Smooth muscle cell (in vitro differentiated cells): ENCODE measurements around the gene LRIG3. TPM values are rescaled to one million over a fixed set of nuclear protein-coding genes. Genes with fewer than 3 reads are reported as not detected.

Experiments used
- DNase-seq: peaks from one replicate; lab custom pipeline; 2025; ENCODE audit not compliant: unreplicated experiment; lab: John Stamatoyannopoulos, UW
- H2AFZ ChIP-seq: fragments of 200-600 bp; sonication (generic); 2 replicates; pipeline ENCODE4 v1.6.0; 2016; ENCODE audit warnings: antibody characterized with exemption, low read depth, mild to moderate bottlenecking
- H3F3A ChIP-seq: fragments of 200-600 bp; sonication (generic); 2 replicates; pipeline ENCODE4 v1.6.0; 2017; ENCODE audit warnings: antibody characterized with exemption, low read depth
- H3K27ac ChIP-seq: fragments of 200-600 bp; sonication (generic); 2 replicates; pipeline ENCODE4 v1.5.1; 2016; ENCODE audit warnings: low read depth, mild to moderate bottlenecking
- H3K27me3 ChIP-seq: fragments of 200-600 bp; sonication (generic); 2 replicates; pipeline ENCODE4 v1.6.1; 2016; ENCODE audit warnings: low read depth, mild to moderate bottlenecking
- H3K36me3 ChIP-seq: fragments of 200-600 bp; sonication (generic); 2 replicates; pipeline ENCODE4 v1.5.1; 2016; ENCODE audit warnings: low read depth
- H3K4me1 ChIP-seq: fragments of 200-600 bp; sonication (generic); 2 replicates; pipeline ENCODE4 v1.5.1; 2016; ENCODE audit warnings: low read depth
- H3K4me2 ChIP-seq: fragments of 200-600 bp; sonication (generic); 2 replicates; pipeline ENCODE4 v1.6.0; 2016; ENCODE audit warnings: mild to moderate bottlenecking
- H3K4me3 ChIP-seq: fragments of 200-600 bp; sonication (generic); 2 replicates; pipeline ENCODE4 v1.5.1; 2016; ENCODE audit warnings: mild to moderate bottlenecking
- H3K79me2 ChIP-seq: fragments of 200-600 bp; sonication (generic); 2 replicates; pipeline ENCODE4 v1.6.0; 2016; ENCODE audit warnings: low read depth, mild to moderate bottlenecking
- H3K9ac ChIP-seq: fragments of 200-600 bp; sonication (generic); 2 replicates; pipeline ENCODE4 v1.6.0; 2016; ENCODE audit warnings: low read depth
- H3K9me3 ChIP-seq: fragments of 200-600 bp; sonication (generic); replicated peaks from 2 replicates; pipeline ENCODE4 v1.5.1; 2016; ENCODE audit warnings: low read depth
- H4K20me1 ChIP-seq: fragments of 200-600 bp; sonication (generic); 2 replicates; pipeline ENCODE4 v1.6.0; 2016; ENCODE audit warnings: low read depth
- CTCF ChIP-seq: fragments of 200-600 bp; sonication (generic); IDR thresholded peaks from 2 replicates; pipeline ENCODE4 v1.5.1; 2017; ENCODE audit warnings: borderline replicate concordance, mild to moderate bottlenecking, antibody characterized with exemption; ENCODE audit not compliant: insufficient read depth, poor library complexity, severe bottlenecking
- WGBS: methylation state at CpG from one replicate; pipeline ENCODE4 v1.1.7; 2016; ENCODE audit warnings: low lambda C conversion rate; 5-methylcytosine and 5-hydroxymethylcytosine counted together
- polyA plus RNA-seq: library from polyadenylated mRNA; unstranded; fragments of >200 nt; fragmentation: Nextera tagmentation; extraction: Ambion mirVana; gene quantifications from 2 replicates; pipeline ENCODE4 v1.2.1, GENCODE V29; 2016
- total RNA-seq: library from RNA; depleted of rRNA; stranded (reverse); fragments of >200 nt; gene quantifications from 2 replicates; pipeline ENCODE4 v1.2.3, GENCODE V29; 2014

LRIG3 gene
- total and polyA plus RNA-seq, 2 experiments from 2014 or later, result 6.7 to 22.4 TPM

GRCh38 chr12:58897969-58898368 is 22.3 kb downstream of the LRIG3 start:
- Histone ChIP-seq H3K36me3 (no peaks in the 10 kb centered on the region), H3K79me2 (no peaks in the 10 kb centered on the region), H2AFZ (no peak overlapping the region), H4K20me1 (peaks cover under 1% of the 10 kb centered on the region), H3K4me3 (no peak overlapping the region), H3K4me1 (no peaks in the 10 kb centered on the region), H3F3A (no peaks in the 10 kb centered on the region), H3K4me2 (no peak overlapping the region), H3K9ac (no peak overlapping the region), H3K9me3 (no peaks in the 10 kb centered on the region), H3K27ac (no peak overlapping the region), H3K27me3 (no peaks in the 10 kb centered on the region)
- 90% methylated on average over 4 of the region's 4 CpGs for WGBS
- no peak for TF ChIP-seq CTCF
- DNase-seq, result no peak

DNA sequence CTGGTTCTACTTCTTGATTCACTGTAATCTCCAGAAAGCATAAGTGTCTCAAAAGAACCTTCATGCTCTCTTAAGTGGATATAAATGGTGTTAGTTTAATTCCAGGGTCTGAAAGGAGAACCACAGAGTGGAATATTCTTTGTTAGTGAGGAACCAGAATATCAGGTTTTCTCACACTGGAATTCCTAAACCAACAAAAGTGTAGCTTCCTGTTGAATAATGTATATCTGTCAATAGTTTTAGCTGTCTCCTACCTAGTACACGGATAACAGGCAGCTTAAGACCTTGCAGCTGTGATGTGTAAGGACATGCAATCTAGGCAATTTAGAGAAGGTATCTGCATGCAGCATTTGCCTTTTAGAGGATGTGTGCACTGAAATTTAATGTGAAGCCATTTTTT is 24.0 kb downstream of the LRIG3 start:
- H4K20me1 ChIP-seq, result peaks cover 5% of the 10 kb centered on the region

DNA sequence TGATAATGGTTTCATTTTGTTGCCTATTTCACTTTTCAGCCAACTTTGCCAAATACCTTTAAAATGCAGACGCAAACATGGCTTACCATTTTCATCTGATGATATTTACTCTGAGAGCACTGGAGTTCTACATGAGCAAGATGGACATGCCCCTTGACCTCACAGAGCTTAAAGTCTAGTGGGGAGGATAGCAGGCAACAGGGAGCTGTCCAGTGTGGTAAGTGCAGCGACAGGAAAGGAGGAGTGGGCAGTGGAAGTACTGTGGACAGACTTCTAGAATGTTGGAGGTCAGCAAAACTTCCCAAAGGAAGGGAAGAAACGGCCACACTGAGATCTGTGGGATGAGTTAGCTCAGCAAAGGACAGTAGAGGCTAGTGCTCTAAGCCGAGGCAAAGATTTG is 25.3 kb downstream of the LRIG3 start:
- no peak overlapping the region for H3K4me2 ChIP-seq
- no peak overlapping the region for H3K27ac ChIP-seq
- H3K36me3 ChIP-seq, result no peaks in the 10 kb centered on the region
- DNase-seq, result no peak
- H2AFZ ChIP-seq, result no peak overlapping the region
- H3K4me1 ChIP-seq, result no peaks in the 10 kb centered on the region
- no peaks in the 10 kb centered on the region for H3K9me3 ChIP-seq
- peaks cover 5% of the 10 kb centered on the region for H4K20me1 ChIP-seq
- H3K4me3 ChIP-seq, result no peak overlapping the region
- no peak overlapping the region for H3K9ac ChIP-seq
- H3K79me2 ChIP-seq, result no peaks in the 10 kb centered on the region
- WGBS, result 96% methylated on average over 4 of the region's 4 CpGs
- TF ChIP-seq CTCF, result no peak
- H3F3A ChIP-seq, result no peaks in the 10 kb centered on the region
- no peaks in the 10 kb centered on the region for H3K27me3 ChIP-seq

More for the DNA sequence above, 24.0 kb downstream of the LRIG3 start:
- 56% methylated on average over 1 of the region's 1 CpG for whole genome bisulfite sequencing
- Histone ChIP-seq H3K4me1 (no peaks in the 10 kb centered on the region), H3K27ac (no peak overlapping the region), H2AFZ (no peak overlapping the region), H3F3A (no peaks in the 10 kb centered on the region), H3K4me2 (no peak overlapping the region), H3K9ac (no peak overlapping the region), H3K79me2 (no peaks in the 10 kb centered on the region), H3K9me3 (no peaks in the 10 kb centered on the region), H3K4me3 (no peak overlapping the region), H3K36me3 (no peaks in the 10 kb centered on the region), H3K27me3 (no peaks in the 10 kb centered on the region)
- no peak for DNase-seq
- no peak for TF ChIP-seq CTCF

GRCh38 chr12:58894040-58894439 is 26.3 kb downstream of the LRIG3 start:
- Histone ChIP-seq H3K9me3 (no peaks in the 10 kb centered on the region), H3K4me1 (no peaks in the 10 kb centered on the region), H3K4me2 (no peak overlapping the region), H3K9ac (no peak overlapping the region), H3K79me2 (no peaks in the 10 kb centered on the region), H2AFZ (no peak overlapping the region), H4K20me1 (peaks cover 5% of the 10 kb centered on the region), H3K27ac (no peak overlapping the region), H3F3A (no peaks in the 10 kb centered on the region), H3K4me3 (no peak overlapping the region), H3K27me3 (no peaks in the 10 kb centered on the region), H3K36me3 (no peaks in the 10 kb centered on the region)
- no peak for DNase-seq
- WGBS, result 75% methylated on average over 6 of the region's 6 CpGs
- TF ChIP-seq CTCF, result no peak
